HG02678 (cell line): Measurements from ENCODE around the gene F11.
"Not testable (repeated sequence)": the region's sequence is repeated elsewhere in the genome, so short reads cannot be mapped to it uniquely, and the experiment has no call there.

Source experiments
- ATAC-seq: cut with Tn5 transposase; IDR thresholded peaks from one replicate; pipeline ENCODE4 v1.9.1; 2021; ENCODE audit warnings: mild to moderate bottlenecking, moderate library complexity; ENCODE audit not compliant: unreplicated experiment

Gene F11

DNA sequence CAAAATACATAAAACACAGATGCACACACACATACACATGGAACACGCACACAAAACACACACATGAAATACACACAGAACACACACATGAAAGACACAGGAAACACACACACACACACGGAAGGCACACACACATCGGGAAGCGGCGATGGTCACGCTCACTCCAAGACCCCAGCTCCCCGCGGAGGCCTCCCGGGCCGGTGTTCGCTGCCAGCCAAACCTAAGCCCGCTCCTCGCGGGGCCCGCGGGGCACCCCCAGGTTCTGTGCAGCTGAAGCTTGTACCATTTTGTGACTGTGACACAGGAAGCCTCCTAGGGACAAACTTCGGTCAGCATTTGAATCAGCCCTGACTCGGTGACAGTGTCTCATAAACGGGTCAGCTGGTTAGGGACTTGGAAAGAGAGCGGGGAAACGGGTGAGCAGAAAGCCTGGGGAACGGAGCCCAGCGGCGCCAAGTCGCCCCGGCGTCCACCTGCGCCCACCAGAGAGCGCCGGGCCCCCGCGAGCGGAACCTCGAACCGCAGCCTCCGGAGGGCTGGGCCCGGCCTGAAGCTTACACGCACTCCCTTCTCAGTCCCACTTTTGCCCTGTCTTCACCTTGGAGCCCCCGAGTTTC is 32.1 kb downstream of the F11 start:
- ATAC-seq = no peak

GRCh38 chr4:186299291-186299690 is 33.3 kb downstream of the F11 start:
- no peak for ATAC-seq

- no peak for ATAC-seq
These were observed 34.8 kb downstream of the F11 start for GRCh38 chr4:186300659-186301390.

- no peak for ATAC-seq
These were observed 38.2 kb downstream of the F11 start for GRCh38 chr4:186304216-186304615.

DNA sequence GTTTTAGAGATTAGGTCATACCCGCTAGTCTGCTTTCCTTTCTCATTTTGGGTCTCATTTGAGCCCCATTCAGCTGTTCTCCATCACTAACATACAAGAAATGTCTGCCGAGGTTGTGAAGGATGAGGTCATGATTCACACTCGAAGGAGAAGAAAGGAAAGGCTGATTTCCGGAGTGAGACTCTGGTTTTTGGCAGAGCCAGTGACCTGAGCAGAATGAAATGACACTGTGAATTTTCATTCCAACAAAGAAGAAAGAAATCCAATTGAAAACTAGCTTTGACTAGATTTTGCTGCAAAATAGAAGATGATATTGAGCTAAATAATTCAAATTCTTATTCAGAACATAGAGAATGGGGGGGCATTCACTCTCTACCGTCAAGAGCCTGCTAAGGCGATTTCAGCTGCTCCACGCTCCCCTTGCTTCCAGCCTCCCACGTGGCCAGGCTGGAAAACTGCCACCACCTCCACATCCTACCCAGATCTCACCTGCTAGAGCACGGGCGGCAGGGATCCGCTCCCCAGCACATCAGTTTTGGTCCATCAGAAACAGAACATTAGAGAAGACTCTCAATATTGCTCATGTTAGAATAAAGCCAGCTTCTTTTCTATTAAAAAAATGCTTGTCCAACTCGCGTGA is 39.0 kb downstream of the F11 start:
- ATAC-seq = no peak

DNA sequence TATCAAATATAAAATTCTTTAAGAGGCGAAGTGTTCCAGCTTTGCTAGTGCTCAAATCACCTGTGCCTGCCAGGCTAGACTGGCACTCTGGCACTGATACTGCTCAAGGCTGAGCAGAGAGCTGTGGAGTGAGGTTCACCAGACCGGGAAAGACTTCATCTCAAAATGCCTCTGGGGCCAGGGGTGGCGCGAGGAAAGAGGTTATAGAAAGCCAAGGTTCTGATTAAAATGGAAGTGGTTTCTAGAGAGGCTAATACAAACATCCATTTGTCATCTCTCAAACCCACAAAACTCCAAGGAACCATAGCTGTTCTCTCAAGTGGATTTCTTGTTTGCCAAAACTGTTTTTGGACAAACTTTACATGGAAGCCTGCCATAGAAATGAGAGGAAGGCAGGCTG is 41.5 kb downstream of the F11 start:
- no peak for ATAC-seq

GRCh38 chr4:186307916-186308315 is 41.9 kb downstream of the F11 start:
- no peak for ATAC-seq

- ATAC-seq = no peak
These were observed 52.5 kb downstream of the F11 start for GRCh38 chr4:186318481-186318880.

DNA sequence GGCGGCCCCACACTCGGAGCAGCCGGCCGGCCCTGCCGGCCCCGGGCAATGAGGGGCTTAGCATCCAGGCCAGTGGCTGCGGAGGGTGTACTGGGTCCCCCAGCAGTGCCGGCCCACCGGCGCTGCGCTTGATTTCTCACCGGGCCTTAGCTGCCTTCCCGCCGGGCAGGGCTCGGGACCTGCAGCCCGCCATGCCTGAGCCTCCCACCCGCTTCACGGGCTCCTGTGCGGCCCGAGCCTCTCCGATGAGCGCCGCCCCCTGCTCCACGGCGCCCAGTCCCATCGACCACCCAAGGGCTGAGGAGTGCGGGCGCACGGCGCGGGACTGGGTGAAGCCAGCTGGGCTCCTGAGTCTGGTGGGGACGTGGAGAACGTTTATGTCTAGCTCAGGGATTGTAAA is 58.7 kb downstream of the F11 start:
- ATAC-seq = not testable (repeated sequence)

DNA sequence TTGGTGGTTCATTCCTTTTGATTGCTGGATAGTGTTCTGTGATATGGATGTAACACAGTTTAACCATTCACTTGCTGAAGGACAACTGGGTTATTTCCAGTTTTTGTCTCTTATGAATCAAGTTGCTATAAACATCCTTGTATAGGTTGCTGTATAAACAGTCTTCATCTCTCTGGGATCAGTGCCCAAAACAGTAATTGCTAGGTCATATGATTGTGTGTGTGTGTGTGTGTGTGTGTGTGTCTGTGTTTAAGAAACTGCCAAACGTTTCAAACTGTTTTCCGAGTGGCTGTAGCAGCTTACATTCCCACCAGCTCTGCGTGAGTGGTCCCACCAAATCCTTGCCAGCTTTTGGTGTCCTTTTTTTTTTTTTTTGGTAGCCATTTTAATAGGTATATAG is 60.4 kb downstream of the F11 start:
- ATAC-seq = no peak

DNA sequence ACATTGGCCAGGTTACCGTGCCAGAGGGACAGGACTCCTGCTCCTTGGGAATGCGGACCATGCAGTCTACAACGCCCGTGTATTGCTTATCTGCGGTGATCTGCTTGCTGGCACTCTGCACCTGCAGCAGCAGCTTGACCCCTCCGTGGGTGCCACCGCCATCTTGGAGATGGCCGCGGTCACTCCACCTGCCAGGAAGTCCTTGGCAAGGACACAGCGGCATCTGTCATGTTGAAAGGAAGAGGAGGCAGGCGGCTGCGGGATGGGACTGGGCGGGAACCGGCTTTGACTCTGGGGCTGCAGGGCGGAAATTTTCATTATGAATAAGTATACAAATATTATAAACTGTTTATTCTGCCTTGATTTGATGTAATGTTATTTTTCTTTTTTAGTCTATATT is 63.4 kb downstream of the F11 start:
- no peak for ATAC-seq

- ATAC-seq = no peak
These were observed 64.4 kb downstream of the F11 start for GRCh38 chr4:186330368-186330767.

DNA sequence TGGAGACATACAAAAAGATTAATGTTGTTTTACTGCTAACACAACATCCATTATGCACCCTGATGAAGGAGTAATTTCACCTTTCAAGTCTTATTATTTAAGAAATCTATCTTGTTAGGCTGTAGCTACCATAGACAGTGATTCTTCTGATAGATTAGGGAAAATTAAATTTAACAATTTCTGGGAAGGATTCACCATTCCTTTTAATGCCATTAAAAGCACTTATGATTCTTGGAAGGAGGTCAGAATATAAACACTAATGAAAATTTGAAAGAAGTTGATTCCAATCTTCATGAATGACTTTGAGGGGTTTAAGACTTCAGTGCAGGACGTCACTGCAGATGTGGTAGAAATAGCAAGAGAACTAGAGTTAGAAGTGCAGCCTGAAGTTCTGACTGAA is 69.8 kb downstream of the F11 start:
- no peak for ATAC-seq
